IPS-15b (cell line): Measurements from ENCODE around the gene TMEM117.

ENCODE experiments used
- H3K27me3 ChIP-seq: one replicate; pipeline ENCODE4 v1.6.1; 2013; ENCODE audit warnings: low read length; ENCODE audit not compliant: control insufficient read depth, insufficient read depth
- H3K36me3 ChIP-seq: one replicate; pipeline ENCODE4 v1.6.1; 2013; ENCODE audit warnings: low read length; ENCODE audit not compliant: control insufficient read depth, insufficient read depth
- H3K4me1 ChIP-seq: one replicate; pipeline ENCODE4 v1.6.1; 2013; ENCODE audit warnings: mild to moderate bottlenecking, low read length; ENCODE audit not compliant: control insufficient read depth, insufficient read depth
- H3K4me3 ChIP-seq: one replicate; pipeline ENCODE4 v1.5.1; 2013; ENCODE audit warnings: low read depth, low read length
- H3K9ac ChIP-seq: one replicate; pipeline ENCODE4 v1.6.1; 2013; ENCODE audit warnings: low read depth, mild to moderate bottlenecking, low read length
- H3K9me3 ChIP-seq: one replicate; pipeline ENCODE4 v1.6.1; 2013; ENCODE audit warnings: mild to moderate bottlenecking, low read length; ENCODE audit not compliant: control insufficient read depth, insufficient read depth

Gene TMEM117

DNA sequence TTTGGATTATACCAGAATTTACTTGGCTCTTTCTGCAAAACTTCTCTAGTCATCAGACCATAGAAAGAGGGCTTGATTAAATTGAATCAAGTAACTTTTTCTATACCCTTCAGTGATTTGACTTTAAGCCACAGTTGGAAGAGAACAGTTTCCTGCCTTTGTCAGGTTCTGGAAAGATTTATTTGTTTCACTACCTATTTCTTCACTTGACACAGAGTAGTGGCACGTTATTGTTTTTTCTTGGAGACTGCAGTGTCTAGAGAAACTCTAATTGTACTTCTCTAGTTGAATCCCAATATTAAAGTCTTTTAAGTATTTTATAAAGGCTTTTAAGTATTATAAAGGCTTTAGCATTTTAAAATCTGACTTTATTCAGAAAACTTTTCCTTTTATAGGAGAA lies 138.1 kb downstream of the TMEM117 start:
- peaks cover 2% of the 10 kb centered on the region for H3K4me1 ChIP-seq
- H3K36me3 ChIP-seq = no peaks in the 10 kb centered on the region
- no peak overlapping the region for H3K4me3 ChIP-seq
- no peaks in the 10 kb centered on the region for H3K27me3 ChIP-seq
- no peaks in the 10 kb centered on the region for H3K9me3 ChIP-seq
- H3K9ac ChIP-seq = no peak overlapping the region

GRCh38 chr12:43976027-43976426 lies 140.1 kb downstream of the TMEM117 start:
- Histone ChIP-seq H3K9me3 (peaks cover 8% of the 10 kb centered on the region), H3K36me3 (no peaks in the 10 kb centered on the region), H3K4me1 (peaks cover 10% of the 10 kb centered on the region)

GRCh38 chr12:43978556-43978955 lies 142.7 kb downstream of the TMEM117 start:
- H3K27me3 ChIP-seq = no peaks in the 10 kb centered on the region
- no peaks in the 10 kb centered on the region for H3K36me3 ChIP-seq
- no peak overlapping the region for H3K4me3 ChIP-seq
- H3K9me3 ChIP-seq = peaks cover 9% of the 10 kb centered on the region
- no peak overlapping the region for H3K9ac ChIP-seq
- peaks cover 10% of the 10 kb centered on the region for H3K4me1 ChIP-seq

More at GRCh38 chr12:43976027-43976426, 140.1 kb downstream of the TMEM117 start:
- H3K27me3 ChIP-seq = no peaks in the 10 kb centered on the region
- H3K9ac ChIP-seq = no peak overlapping the region
- H3K4me3 ChIP-seq = no peak overlapping the region

DNA sequence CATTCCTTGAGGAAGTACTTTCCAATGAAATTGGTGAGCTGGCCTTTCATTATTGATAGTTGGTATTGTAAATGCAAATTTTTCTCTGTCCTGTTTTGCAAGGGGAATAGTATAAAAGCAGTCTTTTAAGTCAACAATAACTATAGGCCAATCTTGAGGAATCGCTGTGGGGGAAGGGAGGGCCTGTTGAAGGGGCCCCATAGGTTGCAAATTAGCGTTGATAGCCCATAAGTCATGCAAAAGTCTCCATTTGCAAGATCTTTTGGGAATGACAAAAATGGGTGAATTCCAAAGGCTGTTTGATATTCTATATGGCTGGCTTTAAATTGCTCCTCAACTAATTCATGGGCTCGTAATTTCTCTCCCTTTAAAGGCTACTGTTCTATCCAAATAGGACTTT lies 143.6 kb downstream of the TMEM117 start:
- Histone ChIP-seq H3K4me3 (no peak overlapping the region), H3K36me3 (no peaks in the 10 kb centered on the region), H3K27me3 (no peaks in the 10 kb centered on the region), H3K9me3 (peaks cover 9% of the 10 kb centered on the region), H3K9ac (no peak overlapping the region), H3K4me1 (peaks cover 10% of the 10 kb centered on the region)

DNA sequence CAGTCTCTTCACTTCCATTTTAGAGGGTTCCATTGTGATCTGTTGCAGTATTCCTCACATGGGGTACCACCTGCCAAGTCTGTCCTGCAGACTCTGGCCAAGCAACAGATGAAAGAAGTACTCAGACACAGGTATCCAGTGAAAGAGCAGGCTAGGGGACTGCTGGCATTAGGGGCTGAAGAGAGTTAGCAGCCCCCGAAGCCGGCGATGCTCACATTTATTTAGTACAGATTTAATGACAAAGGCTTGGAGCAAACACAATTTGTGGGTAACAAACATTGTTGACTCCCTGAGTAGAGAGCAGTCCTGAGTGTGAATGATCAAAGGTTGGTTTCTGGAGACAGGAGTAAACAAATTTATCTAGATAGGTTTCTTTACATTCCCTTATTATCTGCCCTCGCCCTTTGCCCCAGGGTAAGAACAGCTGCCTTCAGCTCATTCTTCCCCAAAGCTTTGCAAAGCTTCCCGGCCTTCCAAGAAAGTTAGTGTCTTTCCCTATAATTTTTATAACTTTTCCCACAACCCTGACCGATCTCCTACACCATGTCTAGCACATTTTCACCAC lies 144.8 kb downstream of the TMEM117 start:
- Histone ChIP-seq H3K27me3 (no peaks in the 10 kb centered on the region), H3K9ac (no peak overlapping the region), H3K4me3 (no peak overlapping the region), H3K4me1 (peaks cover 10% of the 10 kb centered on the region), H3K36me3 (no peaks in the 10 kb centered on the region), H3K9me3 (peaks cover 9% of the 10 kb centered on the region)

DNA sequence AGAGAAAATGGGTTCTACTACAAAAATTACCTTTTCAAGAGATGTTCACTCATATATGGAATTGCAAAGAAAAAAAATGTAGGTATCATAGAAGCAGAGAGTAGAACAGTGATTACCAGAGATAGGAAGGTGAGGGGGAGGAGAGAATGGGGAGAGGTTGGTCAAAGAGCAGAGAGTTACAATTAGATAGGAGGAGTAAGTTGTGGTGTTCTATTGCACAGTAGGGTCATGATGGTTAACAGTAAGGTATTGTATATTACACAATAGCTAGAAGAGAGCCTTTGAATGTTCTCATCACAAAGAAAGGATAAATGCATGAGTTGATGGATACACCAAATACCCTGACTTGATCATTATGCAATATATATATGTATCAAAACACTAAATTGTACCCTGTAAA lies 145.8 kb downstream of the TMEM117 start:
- Histone ChIP-seq H3K4me3 (no peak overlapping the region), H3K4me1 (peaks cover 10% of the 10 kb centered on the region), H3K9me3 (peaks cover 9% of the 10 kb centered on the region), H3K36me3 (no peaks in the 10 kb centered on the region), H3K9ac (no peak overlapping the region), H3K27me3 (no peaks in the 10 kb centered on the region)

DNA sequence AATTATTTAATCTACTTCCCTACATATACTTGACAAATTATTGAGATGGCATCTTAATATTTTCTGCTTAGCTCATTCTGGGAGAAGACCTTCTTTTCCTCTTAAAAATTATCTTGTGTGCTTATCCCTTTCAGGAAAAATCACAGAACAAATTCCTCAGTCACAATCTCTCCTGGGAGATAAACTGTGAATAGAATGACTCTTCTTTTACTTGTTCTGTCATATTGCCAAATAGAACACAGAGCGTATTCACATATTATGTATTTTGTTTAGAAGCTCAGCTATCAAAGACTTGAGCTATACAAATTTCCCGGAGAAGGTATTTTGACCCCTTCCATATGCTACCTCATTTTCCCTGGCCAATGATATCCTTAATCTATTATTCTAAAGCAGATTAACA lies 146.7 kb downstream of the TMEM117 start:
- Histone ChIP-seq H3K9ac (no peak overlapping the region), H3K27me3 (no peaks in the 10 kb centered on the region), H3K36me3 (no peaks in the 10 kb centered on the region), H3K4me3 (no peak overlapping the region), H3K9me3 (peaks cover 9% of the 10 kb centered on the region), H3K4me1 (peaks cover 10% of the 10 kb centered on the region)

GRCh38 chr12:43988838-43989560 lies 153.1 kb downstream of the TMEM117 start:
- Histone ChIP-seq H3K9me3 (no peaks in the 10 kb centered on the region), H3K4me1 (no peaks in the 10 kb centered on the region), H3K4me3 (no peak overlapping the region), H3K27me3 (no peaks in the 10 kb centered on the region), H3K36me3 (no peaks in the 10 kb centered on the region), H3K9ac (no peak overlapping the region)

DNA sequence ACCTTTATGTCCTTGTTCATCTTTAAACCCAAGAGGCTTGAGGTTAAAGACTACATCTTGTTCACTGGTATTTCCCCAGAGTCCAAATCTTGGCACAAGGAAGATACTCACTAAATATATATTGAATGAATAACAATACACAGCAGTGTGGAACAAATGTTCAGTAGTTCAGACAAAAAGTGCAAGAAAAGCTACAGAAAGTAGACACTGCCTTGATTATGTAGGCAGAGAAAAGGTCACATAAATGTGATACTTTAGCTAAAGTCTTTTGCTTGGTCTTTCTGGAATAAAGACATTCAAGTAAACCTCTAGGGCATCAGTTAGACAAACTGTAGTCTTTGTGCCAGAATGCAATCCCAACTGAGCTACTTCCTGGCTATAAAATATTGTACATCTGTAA lies 157.0 kb downstream of the TMEM117 start:
- Histone ChIP-seq H3K27me3 (no peaks in the 10 kb centered on the region), H3K36me3 (no peaks in the 10 kb centered on the region), H3K9me3 (no peaks in the 10 kb centered on the region), H3K4me3 (no peak overlapping the region), H3K4me1 (no peaks in the 10 kb centered on the region), H3K9ac (no peak overlapping the region)

DNA sequence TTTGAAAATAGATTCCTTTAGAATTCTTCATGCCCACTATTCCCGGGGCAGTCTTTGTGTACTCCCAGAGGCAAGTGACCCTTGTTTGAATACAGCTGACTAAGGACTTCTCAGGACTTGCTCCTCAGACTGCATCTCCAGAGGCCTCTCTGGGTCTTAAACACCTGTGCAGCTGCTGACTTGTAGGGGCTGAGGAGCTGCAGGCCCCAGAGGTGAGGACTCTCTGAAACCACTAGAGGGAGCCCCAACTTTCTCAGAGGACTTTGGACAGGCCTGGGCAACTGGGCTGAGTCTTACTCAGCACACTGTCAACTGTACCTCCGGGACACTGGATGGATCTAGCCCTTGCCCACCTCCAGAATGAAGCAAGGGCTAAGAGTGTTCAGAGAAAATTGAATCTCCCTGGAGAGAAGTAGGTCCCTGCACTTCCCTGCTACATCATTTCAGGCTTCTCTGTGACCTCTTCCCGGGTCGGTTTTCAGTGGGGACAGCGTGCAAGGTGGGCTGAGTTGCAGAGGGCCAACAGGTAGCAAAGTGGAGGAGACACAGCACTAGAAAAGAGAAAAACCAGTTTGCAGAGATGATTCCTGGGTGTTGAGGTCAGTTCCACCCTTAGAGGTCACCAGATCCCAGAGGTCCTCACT lies 164.6 kb downstream of the TMEM117 start:
- Histone ChIP-seq H3K9ac (no peak overlapping the region), H3K4me1 (no peaks in the 10 kb centered on the region), H3K36me3 (no peaks in the 10 kb centered on the region), H3K27me3 (no peaks in the 10 kb centered on the region), H3K9me3 (no peaks in the 10 kb centered on the region), H3K4me3 (no peak overlapping the region)

DNA sequence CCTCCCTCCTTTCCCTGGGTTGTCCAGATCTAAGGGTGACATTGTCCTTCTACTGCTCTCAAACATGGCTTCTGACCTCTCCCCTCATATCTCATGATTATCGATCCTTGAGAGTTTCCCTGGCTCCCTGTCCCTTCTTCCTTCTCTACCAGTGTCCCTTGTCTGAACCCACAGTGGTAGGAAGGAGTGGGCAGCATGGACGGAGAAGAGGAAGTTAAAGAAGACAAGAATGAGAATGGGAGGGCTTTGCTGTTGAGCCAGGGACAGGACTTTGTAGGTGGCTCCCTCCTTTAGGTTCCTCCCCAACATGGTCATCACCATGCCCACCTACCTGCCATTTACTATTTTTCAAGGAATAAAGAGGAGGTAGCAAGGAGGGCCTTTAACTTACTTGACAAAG lies 166.7 kb downstream of the TMEM117 start:
- Histone ChIP-seq H3K27me3 (no peaks in the 10 kb centered on the region), H3K9me3 (no peaks in the 10 kb centered on the region), H3K4me1 (no peaks in the 10 kb centered on the region), H3K36me3 (no peaks in the 10 kb centered on the region), H3K4me3 (no peak overlapping the region), H3K9ac (no peak overlapping the region)

GRCh38 chr12:44003721-44004120 lies 167.8 kb downstream of the TMEM117 start:
- Histone ChIP-seq H3K9ac (no peak overlapping the region), H3K4me1 (no peaks in the 10 kb centered on the region), H3K9me3 (no peaks in the 10 kb centered on the region), H3K4me3 (no peak overlapping the region), H3K27me3 (no peaks in the 10 kb centered on the region), H3K36me3 (no peaks in the 10 kb centered on the region)
